Hematopoietic multipotent progenitor cell treated with erythropoietin and hydrocortisone succinate and interleukin-3 and kit ligand, for 8 days (in vitro differentiated cells): ENCODE results near the gene ZMIZ1.
A peak's percentile ranks its signal among the peaks of the same experiment; 100 is the strongest.

Experiments used
- DNase-seq: peaks from one replicate; pipeline ENCODE4 v3.0.0-alpha.2; 2015

ZMIZ1 gene

DNA sequence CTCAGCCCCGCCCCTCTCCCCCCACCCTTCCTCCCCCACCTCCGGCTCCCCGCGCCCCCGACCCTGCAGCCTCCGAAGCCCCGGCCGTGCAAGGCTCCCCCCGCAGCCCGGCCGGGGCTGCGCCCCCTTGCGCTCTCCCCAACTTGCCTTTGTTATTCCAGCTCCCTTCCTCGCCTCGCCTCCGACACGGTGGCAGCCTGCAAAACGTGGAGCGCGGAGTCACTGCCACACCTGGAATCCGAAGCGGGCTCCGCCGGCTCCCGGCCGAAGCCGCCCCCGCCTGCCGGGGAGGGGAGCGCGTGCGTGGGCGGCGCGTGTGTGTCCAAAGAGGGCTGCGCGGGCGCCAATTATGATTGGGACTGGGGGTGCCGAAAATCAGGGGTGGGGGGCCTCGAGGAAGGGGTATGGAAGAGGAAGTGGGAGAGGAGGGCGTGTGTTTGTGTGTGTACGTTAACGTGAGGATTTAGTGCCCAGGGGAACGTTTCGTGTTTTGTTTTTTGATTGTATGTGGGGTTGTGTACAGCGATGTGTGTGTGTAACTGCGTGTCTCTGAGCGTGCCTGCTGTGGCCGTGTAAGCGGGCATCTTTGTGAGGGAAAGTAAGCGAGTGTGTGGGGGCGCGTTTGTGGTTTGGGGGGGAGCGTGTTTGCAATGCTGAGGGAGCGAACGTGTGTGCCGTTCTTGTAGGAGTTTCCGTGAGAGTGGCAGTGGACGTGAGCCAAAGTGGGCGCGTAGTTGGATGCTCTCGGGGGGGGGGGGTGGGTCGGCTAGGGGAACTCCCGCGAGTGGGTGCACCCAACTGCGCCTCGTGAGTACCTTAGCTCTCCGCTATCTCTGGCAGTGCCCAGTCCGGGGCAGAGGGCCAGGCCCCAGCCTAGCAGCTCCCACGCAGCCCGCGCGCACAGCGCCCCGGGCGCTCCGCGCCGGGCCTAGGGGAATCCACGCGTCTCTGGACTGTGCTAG is 1.2 kb upstream of the ZMIZ1 start:
- DNase-seq = peak; percentile 74

DNA sequence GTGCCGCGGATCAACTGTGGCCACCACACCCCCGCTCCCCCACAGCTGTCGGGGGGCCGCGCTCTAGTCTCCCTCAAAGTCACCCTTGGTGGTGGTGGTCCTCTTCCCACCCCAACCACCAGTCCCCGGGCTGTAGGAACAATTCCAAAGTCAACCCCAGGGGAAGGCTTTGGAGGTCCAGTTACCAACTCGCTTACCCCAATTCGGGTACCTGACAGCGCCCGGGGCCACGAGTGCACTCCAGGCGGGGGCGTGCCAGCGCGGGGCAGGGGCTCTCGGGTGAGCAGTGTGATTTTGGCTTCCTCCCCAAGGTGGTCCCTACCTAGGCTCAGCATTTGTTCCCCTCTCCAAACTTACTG is 584 bp upstream of the ZMIZ1 start:
- peak; percentile 21 for DNase-seq

DNA sequence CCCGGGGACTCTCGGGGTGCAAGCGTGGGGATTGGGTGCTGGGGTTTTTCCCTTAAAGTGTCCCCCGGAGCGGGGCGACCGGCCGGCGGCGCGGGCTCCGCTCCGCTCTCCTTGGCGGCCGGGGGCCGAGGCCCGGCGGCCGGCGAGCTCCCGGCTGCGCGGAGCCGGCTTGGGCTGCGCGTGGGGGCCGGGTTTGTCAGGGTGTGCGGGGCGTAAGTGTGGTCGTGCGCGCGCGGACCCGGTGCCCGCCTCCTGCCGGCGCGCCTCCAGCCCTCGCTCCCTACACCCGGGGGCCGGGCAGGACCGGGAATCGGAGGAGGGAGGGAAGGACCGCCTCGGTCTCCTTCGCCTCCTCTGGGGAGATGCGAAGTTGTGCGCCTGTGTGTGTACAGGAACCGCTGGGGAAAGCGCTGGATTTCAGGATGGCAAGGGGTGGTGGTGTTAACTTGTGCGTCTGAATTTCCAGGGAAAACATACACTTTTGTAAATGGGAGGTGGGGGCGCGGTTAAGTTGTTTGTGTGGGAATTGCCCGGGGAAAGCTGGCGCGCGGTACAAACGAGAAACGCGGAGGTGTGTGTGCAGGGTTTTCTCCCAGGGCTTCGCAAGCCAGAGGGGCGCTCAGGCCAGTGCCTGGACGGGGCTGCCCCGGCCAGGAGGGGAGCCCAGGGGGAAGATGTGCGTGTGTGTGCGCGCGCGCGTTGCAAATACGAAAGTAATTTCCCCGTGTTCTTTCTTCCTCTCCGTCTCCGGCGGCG is 737 bp downstream of the ZMIZ1 start:
- DNase-seq = peak; percentile 20

DNA sequence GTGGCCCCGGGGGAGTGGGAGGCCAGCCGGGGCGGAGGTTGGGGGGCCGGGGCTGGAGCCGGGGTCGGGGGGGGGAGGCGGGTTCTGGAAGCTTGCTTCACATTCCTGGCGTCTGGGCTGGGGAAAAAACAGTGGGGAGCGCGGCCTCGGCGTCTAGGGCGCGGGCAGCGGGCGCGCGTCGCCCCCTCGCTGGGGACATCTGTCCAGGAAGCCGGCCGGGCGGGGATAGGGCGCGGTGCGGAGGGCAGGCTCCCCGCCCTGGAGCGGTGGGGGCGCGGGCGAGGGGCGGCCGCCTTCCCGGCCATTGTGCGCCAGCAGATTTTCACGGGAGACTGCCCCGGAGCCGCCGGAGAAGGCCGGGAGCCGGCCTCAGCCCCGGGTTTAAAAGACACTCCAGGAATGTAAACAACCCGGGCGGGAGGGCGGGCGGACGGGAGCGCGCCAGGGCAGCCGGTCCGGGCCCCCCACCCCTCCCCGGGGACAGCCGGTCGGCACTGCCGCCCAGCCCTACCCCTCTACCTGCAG is 1.4 kb downstream of the ZMIZ1 start:
- DNase-seq = no peak

DNA sequence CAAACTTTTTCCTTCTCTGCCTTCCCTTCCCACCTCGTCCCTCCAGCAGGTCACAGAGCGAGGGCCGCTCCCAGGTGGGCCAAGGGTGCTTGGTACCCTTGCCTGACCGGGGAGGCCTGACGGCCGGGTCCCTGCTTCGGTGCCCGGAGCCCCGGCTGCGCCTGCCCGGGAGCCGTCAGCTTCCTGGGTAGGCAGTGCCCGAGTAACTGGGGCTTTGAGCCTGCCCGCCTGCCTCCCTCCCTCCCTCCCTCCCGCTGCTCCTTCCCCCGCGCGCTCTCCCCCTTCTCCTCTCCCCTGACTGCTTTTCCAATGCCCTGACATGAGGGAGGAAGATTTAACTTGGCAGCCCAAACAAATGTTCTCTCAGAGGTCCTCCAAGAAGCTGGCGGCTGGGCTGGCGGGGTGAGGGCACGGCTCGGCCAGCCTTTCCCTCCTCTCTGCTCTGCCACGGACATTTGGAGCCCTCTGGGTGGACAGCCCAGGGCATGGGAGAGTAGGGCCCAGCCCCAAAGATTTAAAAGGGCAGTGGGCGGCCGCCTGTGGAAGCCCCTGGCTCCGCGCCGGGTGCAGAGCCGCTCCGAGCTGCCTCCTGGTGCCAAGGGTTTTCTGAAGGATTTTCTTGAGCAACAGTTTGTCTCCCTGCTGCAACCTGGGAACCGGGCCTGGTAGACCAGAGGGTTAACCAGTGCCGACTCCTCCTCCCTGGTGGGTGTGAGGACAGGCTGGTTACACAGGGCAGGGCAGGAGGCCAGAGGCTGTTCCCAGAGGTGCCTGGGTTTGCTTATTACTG is 2.0 kb downstream of the ZMIZ1 start:
- DNase-seq = peak; percentile 95

DNA sequence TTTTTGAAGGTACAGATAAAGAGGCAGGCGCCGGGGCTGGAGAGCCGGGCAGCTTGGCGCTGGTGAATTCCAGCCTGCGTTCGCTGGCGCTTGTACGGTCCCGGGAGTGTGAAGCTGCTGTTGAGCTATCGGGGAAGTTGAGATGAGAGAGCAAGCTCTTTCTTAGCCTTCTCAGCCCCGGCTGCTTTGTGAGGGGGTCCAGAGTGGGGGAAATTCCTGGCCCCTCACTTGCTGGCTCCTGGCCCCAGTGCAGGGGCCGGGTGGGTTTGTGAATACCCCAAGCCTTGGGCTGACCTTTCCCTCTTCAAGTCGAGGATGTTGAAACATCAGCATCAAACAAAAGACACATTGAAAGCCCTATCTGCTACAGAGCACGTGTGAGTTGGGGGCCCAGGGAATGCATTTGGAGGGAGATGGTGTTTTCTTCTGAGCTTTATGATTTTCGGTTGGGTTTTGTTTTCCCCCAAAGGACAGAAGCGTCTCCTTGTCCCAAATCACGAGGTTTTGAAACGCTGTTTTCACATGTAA is 2.7 kb downstream of the ZMIZ1 start:
- no peak for DNase-seq

DNA sequence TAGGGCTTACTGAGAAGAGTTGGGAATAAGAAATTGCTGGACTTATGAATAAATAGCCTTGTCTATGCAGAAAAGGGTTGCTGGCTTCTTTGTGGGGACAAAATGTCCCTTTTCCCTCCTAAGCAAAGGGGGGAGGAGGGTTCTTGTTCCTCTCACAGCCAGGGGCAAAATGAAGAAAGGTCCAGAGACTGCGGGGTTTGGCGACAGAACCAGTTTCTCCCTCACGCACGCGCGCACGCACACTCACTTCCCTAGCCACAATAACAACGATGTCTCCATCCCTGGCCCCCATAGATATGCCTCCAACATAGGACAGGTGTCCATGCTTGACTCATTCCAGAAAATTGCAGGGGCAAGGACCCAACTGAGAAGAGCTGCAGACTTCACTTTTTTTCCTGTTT is 3.3 kb downstream of the ZMIZ1 start:
- DNase-seq = no peak

DNA sequence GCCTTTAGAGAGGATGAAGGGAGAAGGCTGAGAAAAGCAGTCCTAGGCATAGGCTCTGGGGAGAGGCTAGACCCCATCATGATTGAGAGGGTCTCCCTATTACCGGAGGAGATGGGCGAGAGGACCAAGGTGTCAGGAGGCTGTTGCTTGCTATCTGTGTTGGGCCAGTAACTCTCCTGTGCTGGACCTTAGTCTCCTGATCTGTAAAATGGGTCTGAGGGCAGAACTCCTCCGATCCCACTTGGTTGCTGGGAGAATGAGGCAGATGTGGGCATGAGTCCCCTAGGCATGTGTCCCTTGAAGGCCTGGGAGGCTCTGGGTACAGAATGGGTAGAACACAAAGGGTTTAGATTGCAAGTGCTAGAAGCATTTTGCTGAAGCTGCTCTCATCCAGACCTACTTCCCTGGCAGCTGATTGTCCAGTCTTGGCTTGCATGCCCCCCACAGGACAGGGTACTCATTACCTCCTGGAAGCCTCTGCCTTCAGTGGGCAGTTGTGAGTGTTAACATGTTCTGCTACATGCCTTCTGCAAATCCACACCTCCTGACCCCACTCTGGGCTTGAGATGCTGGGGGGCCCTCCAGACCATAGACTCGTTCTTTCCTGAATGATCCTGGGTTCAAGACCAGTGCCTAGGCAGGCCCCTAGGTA is 4.4 kb downstream of the ZMIZ1 start:
- DNase-seq = peak; percentile 39

DNA sequence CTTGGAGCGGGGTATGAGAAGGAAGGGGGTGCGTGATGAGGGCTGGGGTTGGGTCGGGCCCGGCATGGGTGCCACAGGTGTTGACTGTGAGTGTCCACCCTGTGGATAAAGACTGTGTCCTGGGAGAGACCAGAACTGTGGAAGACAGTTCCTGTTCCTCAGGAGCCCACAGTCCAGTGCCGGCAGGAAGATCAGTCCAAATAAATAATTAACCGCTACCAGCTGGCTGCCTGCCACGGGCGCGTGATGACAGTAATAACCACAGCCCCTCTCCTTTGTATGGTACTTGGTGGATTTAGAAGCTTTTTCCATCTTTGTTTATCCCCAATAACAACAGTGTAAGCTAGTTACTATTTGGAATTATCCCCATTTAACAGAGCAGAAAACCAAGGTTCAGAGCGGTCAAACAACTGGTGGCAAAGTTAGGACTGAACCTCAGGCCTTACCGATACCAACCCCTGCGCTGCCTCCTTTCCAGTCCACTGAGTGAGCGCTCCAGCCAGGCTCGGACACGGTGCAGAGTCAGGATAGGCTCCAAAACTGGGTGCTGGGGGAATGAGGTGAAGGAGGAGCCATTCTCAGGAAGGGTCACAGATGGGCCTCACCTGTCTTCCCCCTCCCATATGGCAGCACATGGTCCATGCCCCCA is 5.1 kb downstream of the ZMIZ1 start:
- DNase-seq = peak; percentile 79

DNA sequence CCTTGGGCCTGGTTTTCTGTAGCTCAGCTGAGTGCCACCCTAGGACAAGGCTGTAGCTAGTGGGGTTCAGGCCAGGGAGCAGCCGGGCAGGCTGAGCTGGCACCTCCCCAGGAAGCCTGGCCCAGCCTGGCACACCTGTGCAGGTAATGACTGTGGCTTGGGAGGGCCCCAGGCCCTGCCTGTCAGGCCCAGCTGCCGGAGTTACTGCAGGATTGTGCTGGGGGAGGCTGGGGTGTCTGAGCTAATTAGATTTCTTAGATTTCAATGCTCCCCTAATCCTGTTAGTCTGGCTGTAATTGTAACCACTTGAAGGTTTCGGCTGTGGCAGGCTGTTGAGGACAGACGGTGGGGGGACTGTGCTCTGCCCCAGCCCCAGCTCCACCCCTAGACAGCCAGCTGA is 6.0 kb downstream of the ZMIZ1 start:
- DNase-seq = no peak

DNA sequence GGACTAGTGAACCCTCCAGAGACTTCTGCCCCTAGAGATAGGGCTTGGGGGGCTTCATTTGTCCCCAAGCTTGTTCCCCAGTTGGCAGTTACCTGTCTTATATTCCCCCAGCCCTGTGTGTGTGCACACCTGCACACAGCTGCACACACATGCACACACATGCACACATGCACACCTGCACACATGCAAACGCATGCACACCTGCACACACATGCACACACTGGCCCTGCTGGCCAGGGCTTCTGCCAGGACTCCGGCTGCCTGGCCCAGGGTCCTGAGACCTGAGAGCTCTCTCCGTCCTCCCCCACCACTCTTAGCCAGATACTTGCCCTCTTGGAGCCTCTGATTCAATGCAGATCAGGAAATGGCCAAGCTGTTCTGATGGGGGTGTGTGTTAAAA is 6.7 kb downstream of the ZMIZ1 start:
- no peak for DNase-seq

DNA sequence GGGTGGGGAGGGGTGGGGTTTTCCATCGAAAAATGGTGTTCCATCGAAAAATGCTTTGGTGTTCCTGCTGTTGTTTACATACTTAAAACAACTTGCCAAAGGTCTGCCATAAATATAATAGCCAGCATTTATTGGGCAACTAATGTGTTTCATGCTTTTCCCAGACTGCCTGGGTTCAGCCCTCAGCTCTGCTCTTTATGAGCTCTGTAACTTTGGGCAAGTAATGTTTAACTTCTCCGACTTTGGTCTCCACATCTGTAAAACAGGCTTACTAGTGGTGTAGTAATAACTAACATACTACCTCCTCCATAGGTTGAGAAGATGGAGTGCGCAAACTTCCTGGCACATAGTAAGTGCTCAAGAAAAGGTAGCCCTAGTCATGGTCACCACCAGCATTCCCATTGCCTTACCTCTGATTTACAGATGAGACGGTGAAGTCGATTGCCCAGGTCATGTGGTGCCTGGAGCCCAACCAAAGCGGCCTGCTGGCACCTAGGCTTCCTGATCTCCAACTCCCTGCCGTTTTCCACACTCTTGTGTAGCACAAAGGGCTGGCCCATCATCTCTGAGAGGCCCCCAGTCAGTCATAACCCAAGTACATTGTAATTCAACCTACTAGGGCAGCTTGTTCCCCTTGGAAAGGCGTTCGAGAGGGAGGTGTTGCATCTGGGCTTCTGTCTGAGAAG is 8.9 kb downstream of the ZMIZ1 start:
- no peak for DNase-seq

DNA sequence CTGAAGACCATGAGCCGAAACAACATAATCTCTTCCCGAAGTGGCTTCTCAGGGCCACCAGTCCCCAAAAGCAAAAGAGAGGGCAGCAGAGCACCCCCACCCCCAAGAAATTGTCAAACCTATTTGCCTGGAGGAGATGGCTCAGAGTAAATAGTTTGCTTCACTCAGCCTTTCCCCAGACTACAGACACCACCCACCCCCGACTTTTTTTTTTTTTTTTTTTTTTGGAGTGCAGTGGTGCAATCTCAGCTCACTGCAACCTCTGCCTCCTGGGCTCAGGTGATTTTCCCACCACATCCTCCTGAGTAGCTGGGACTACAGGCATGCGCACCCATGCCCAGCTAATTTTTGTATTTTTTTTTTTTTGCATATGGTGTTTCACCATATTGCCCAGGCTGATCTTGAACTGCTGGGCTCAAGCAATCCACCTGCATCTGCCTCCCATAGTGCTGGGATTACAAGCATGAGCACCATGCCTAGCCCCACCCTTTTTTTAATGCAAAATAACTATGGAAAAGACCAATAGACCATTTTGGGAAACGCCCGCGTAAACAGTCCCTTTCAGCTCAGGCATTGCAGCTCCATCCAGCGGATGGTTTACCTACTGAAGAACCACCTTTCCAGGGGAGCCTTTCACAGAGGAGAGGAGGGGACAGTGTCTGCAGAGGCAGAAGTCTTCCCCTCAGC is 9.7 kb downstream of the ZMIZ1 start:
- DNase-seq = no peak

DNA sequence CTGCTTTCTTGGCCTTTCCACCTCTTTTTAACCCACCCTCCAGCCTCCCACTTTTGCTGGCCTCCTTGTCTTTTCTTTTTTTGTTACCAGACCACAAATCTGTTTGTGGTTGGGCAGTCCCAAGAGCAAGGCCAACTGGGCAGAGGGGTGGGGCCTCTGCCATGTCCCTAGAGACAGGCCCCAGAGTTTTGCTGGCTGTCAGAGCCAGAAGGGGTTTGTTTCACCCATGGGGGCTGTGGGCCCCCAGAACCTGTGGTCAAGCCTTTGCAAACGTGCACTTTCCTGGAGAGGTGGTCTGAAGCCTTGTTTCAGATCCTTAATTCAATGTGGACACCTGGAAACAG is 10.3 kb downstream of the ZMIZ1 start:
- no peak for DNase-seq

DNA sequence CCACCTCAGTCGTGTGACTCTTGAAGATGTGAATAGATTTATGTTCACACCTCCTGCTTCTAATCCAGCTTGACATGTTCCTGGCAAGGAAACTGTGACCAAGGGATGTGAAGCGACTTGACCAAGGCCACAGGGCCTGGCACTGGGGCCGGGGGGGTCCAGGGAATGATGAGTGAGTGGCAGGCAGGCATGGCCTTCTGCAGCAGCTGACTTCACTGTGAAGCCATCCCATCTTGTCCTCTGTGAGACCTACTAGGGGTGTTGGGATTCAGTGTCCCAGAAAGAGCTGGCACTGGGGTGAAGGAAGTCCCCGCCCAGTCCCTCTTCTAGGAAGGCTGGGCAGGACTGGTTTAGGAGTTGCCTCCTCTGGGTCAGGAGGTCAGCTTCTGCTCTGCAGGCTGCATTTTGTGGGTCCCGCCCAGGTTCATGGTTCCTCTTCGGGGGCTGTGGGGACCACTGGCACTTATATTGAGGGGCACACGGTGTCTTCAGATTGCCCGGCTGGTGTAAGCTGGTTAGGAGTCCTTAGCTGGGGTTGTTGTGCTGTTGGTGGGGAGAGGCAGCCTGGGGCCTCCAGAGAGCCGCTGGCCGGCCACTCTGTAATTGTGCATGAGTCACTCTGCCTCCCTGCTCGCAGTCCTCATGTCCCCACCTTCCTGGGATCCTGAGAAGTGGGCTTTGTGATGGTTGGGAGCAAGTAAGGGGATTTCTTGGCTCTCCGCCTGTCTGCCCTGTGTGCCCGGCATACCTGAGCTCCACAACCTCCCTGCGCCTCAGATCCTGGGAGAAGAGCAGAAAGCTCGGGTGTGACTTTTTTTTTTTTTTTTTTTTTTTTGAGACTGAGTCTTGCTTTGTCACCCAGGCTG is 11.0 kb downstream of the ZMIZ1 start:
- no peak for DNase-seq

DNA sequence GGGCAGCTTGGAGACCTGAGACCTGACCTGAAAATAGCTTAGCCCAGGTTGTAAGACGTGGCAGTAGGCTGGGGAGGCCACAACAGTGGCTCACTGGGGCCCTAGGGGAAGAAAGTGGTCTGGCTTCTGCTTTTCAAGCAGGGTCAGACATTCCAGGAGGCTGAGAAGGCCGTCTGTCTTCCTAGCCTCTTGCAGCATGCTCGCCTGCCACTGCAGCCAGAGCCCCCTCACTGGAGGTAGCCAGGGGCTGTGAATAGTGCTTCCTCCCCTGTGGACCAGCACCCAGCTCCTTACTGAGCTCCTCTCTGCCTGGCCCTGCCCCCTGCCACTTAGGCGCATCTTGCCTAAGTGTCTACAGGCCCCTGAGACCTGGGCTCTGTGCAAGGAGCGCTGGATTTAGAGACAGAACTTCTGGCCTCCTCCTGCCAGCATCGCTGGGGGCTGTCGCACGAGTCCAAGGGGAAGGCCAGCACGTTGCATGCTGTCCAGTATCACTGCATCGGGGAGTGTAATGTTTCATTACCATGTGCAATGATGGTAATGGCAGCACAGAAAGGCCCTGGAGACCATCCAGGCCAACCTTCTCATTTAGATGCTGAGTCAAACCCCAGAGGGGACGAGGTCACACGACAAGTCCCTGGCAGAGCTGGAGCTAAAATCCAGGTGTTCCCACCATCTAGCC is 12.7 kb downstream of the ZMIZ1 start:
- DNase-seq = no peak

DNA sequence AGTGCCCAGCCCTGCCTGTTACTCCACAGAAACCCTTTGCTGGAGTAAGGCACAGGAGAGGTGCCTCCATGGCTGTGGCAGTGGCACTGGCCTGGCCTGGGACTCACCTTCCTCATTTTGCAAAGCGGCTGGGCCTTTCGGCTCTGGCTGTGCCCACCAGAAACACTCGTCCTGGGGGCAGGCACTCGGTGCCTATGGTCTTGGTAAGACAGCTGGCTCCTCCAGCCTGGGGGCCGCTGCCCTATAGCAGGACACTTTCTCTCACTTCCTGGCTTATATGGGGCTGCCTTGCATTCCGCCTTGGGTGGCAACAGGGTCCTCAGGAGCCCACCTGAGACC is 13.2 kb downstream of the ZMIZ1 start:
- no peak for DNase-seq

DNA sequence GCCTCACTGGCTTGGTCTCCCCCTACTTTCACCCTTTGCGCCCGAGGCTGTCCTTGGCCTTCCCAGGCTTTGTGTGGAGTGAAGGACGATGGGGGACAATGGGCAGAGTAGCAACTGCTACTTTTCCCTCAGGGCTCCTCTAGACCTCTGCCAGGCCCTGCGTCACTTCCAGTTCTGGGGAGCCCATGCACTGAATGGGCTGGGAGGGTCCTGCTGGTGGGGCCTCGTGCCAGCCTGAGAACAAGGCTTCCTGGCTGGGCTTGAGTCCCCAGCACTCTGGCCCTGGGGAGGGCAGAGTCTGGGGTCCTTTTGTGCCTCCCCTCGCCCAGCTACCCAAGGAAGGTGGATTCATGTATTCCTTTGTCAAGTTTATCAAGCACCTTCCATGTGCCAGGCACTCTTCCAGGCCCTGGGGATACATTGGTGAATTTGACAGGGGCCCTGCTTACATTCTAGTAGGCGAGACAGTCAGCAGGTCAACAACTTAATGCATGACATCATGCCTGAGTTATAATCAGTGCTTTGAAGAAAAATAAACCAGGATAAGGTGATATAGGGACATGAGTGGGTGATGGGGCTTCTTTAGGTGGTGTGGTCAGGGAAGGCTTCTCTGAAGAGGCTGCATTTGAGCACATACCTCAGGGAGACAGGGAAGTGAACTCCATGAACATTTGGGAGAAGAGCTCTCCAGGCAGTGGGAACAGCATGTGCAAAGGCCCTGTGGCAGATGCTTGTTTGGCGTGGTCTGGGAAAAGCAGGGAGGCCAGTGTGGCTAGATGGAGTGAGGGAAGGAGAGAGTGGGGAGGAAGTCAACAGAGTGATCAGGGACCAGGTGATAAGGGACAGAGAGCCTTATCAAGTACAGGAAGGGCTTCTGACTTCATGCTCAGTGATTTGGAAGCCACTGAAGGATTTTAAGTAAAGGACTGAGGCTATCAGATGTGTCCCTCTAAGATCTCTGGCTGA is 14.1 kb downstream of the ZMIZ1 start:
- peak; percentile 34 for DNase-seq
